Cardiac septum (tissue), 1 donor: ENCODE data around the gene PCDHGB7. TPM values are rescaled to one million over a fixed set of nuclear protein-coding genes. Genes with fewer than 3 reads are reported as not detected.
"Not testable (repeated sequence)": the region's sequence is repeated elsewhere in the genome, so short reads cannot be mapped to it uniquely, and the experiment has no call there.

ENCODE experiments used
- DNase-seq: peaks from one replicate; pipeline ENCODE4 v3.0.0-alpha.2; 2020; ENCODE audit warnings: low spot score
- intact Hi-C: fragments of 100-400 bp; cut with DNase I; formaldehyde crosslinking; loops from one replicate; pipeline ENCODE4 v1.14.0; 2022
- total RNA-seq: library from RNA; stranded (reverse); fragmentation: NEBNext Ultra II Directional; extraction: Animal tissue kit (Norgen Biotek cat#: 25700); gene quantifications from one replicate; pipeline ENCODE4 v1.2.1, GENCODE V29; 2021
- donor health status: DM: no; HTN: no; CAD: no.

PCDHGB7 gene
- total RNA-seq, 1 donor from 2014 or later, result 16.4 TPM

- intact Hi-C loops, result no loop called here
- no peak for DNase-seq
Measured at GRCh38 chr5:141393267-141393666, 24.2 kb upstream of the PCDHGB7 start.

GRCh38 chr5:141394401-141395187, 22.9 kb upstream of the PCDHGB7 start:
- intact Hi-C loops, DNase-seq: not testable (repeated sequence)

DNA sequence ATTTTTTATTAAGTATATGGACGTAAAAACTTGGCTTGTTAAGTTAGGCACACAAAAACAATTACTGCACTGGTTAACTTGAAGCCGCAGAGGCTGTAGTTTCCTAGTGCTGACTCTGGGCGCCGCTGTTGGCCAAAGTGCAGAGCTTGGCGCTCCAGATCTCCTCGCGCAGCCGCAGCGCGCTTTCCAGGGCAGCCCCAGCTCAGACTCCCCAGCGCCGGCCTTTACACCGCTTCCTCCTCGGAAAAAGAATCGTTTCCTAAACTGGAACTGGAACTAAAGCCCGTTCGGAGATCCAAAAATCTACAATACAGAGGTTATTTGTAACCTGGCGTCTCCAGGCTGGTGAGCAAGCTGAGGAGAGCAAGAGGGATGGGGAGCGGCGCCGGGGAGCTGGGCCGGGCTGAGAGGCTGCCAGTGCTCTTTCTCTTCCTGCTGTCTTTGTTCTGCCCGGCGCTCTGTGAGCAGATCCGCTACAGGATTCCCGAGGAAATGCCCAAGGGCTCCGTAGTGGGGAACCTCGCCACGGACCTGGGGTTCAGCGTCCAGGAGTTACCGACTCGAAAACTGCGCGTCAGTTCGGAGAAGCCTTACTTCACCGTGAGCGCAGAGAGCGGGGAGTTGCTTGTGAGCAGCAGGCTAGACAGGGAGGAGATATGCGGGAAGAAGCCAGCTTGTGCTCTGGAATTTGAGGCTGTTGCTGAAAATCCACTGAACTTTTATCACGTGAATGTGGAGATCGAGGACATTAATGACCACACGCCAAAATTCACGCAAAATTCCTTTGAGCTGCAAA, 19.5 kb upstream of the PCDHGB7 start, which contains the start of gene PCDHGB5:
PCDHGB5 (plus strand) TSS at position 192 of the 796 bp plus-strand sequence; CDS start at position 373, 181 bp downstream.
- DNase-seq, intact Hi-C loops: not testable (repeated sequence)

DNA sequence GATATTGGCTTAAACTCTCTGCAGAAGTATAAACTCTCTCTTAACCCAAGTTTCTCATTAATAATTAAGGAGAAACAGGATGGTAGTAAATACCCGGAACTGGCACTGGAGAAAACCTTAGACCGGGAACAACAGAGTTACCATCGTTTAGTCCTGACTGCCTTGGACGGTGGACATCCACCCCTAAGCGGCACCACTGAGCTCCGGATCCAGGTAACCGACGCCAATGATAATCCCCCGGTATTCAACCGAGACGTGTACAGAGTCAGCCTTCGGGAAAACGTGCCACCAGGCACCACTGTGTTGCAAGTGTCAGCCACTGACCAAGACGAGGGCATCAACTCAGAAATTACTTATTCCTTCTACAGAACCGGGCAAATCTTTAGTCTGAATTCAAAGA, 18.9 kb upstream of the PCDHGB7 start:
- intact Hi-C loops, result no loop called here
- DNase-seq, result peak; percentile 5

- DNase-seq, result peak; percentile 46
- intact Hi-C loops, result loop anchor here (5.0 kb wide), 1 partner anchor 42 kb away; the partner anchor contains the start of genes PCDHGA4 and PCDHGB2
Measured at GRCh38 chr5:141399555-141400258, 17.8 kb upstream of the PCDHGB7 start.

GRCh38 chr5:141402553-141403243, 14.8 kb upstream of the PCDHGB7 start, which contains the start of gene PCDHGA9:
PCDHGA9 (plus strand) TSS chr5:141402778; CDS start chr5:141402953, 175 bp downstream.
- no peak for DNase-seq
- intact Hi-C loops, result loop anchor here (5.0 kb wide), 1 partner anchor 45 kb away; the partner anchor contains the start of genes PCDHGA4 and PCDHGB2

DNA sequence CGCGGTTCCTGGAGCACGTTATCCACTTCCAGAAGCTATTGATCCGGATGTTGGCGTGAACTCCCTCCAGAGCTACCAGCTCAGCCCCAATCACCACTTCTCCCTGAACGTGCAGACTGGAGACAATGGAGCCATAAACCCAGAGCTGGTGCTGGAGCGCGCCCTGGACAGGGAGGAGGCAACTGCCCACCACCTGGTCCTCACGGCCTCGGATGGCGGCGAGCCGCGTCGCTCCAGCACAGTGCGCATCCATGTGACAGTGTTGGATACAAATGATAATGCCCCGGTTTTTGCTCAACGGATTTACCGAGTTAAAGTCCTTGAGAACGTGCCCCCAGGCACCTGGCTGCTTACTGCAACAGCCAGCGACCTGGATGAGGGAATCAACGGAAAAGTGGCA, 14.1 kb upstream of the PCDHGB7 start:
- no peak for DNase-seq
- intact Hi-C loops, result loop anchor here (5.0 kb wide), 1 partner anchor 46 kb away; the partner anchor contains the start of genes PCDHGA4 and PCDHGB2

DNA sequence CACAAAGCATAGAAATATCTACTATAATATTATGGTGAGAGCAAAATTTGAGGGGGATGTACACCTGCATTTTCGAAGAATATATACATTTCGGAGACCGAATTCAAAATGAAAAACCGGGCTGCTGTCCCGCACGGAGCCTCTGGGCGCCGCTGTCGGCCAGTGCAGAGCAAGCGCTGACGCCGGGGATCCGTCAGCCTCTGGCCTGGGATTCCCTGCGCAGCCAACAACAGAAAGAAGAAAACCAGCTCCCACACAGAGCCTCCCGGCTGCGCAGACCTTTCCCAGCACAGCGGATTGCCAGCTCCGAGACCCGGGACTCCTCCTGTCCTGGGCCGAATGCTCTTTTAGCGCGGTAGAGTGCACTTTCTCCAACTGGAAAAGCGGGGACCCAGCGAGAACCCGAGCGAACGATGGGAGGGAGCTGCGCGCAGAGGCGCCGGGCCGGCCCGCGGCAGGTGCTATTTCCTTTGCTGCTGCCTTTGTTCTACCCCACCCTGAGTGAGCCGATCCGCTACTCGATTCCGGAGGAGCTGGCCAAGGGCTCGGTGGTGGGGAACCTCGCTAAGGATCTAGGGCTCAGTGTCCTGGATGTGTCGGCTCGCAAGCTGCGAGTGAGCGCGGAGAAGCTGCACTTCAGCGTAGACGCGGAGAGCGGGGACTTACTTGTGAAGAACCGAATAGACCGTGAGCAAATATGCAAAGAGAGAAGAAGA, 9.5 kb upstream of the PCDHGB7 start, which contains the start of gene PCDHGB6:
PCDHGB6 (plus strand) TSS at position 232 of the 716 bp plus-strand sequence; CDS start at position 414, 182 bp downstream.
- peak; percentile 71 for DNase-seq

GRCh38 chr5:141409598-141410306, 7.7 kb upstream of the PCDHGB7 start:
- intact Hi-C loops, result no loop called here
- DNase-seq, result no peak

More for the DNA sequence above, 9.5 kb upstream of the PCDHGB7 start, which contains the start of gene PCDHGB6:
- intact Hi-C loops, result not testable (repeated sequence)

- DNase-seq, result no peak
- intact Hi-C loops, result no loop called here
Measured at GRCh38 chr5:141411575-141411974, 5.9 kb upstream of the PCDHGB7 start.

DNA sequence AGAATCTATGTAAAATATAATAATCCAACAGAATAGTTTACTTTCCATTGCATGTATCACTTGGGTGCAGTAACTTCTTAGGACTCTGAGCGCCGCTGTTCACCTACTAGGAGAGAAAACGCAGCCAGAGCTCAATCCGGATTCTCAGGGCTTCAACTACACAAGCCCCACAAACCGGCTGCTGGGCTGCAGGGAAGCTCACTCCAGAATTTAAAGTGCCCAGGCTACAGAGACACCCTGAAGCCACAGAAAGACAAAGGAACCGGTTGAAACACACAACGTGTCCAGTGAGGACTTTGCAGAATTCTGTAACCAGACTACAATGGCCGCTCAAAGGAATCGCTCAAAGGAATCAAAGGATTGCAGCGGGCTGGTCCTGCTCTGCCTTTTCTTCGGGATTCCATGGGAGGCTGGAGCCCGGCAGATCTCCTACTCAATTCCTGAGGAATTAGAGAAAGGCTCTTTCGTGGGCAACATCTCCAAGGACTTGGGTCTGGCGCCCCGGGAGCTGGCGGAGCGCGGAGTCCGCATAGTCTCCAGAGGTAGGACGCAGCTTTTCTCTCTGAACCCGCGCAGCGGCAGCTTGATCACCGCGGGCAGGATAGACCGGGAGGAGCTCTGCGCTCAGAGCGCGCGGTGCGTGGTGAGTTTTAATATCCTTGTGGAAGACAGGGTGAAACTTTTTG, 4.5 kb upstream of the PCDHGB7 start, which contains the start of gene PCDHGA10:
PCDHGA10 (plus strand) TSS at position 134 of the 686 bp plus-strand sequence; CDS start at position 323, 189 bp downstream.
- DNase-seq, result no peak
- intact Hi-C loops, result no loop called here

DNA sequence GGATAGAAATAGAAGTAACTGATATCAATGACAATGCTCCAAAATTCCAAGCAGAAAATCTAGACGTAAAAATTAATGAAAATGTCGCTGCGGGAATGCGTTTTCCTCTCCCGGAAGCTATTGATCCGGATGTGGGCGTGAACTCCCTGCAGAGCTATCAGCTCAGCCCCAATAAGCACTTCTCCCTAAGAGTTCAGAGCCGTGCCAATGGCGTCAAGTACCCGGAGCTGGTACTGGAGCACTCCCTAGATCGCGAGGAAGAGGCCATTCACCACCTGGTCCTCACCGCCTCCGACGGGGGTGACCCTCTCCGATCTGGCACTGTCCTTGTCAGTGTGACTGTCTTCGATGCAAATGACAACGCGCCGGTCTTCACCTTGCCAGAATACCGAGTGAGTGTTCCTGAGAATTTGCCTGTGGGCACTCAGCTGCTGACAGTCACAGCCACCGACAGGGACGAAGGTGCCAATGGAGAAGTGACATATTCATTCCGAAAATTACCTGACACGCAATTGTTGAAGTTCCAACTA, 3.9 kb upstream of the PCDHGB7 start:
- intact Hi-C loops, result loop anchor here (2.0 kb wide), 1 partner anchor 145 kb away; no protein-coding TSS in a partner anchor
- DNase-seq, result no peak

DNA sequence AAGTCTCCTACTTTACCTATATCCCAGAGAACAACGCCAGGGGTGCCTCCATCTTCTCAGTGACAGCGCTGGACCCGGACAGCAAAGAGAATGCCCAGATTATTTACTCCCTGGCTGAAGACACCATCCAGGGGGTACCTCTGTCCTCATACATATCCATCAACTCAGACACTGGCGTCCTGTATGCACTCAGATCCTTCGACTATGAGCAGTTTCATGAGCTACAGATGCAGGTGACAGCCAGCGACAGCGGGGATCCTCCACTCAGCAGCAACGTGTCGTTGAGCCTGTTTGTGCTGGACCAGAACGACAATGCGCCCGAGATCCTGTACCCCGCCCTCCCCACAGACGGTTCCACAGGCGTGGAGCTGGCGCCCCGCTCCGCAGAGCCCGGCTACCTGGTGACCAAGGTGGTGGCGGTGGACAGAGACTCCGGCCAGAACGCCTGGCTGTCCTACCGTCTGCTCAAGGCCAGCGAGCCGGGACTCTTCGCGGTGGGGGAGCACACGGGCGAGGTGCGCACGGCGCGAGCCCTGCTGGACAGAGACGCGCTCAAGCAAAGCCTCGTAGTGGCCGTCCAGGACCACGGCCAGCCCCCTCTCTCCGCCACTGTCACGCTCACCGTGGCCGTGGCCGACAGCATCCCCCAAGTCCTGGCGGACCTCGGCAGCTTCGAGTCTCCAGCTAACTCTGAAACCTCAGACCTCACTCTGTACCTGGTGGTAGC, 2.8 kb upstream of the PCDHGB7 start:
- not testable (repeated sequence) for DNase-seq
- intact Hi-C loops, result loop anchor here (2.0 kb wide), 1 partner anchor 144 kb away; no protein-coding TSS in a partner anchor

- DNase-seq, result not testable (repeated sequence)
- intact Hi-C loops, result loop anchor here (2.0 kb wide), 1 partner anchor 144 kb away; no protein-coding TSS in a partner anchor
Measured at GRCh38 chr5:141415275-141415618, 2.2 kb upstream of the PCDHGB7 start.

DNA sequence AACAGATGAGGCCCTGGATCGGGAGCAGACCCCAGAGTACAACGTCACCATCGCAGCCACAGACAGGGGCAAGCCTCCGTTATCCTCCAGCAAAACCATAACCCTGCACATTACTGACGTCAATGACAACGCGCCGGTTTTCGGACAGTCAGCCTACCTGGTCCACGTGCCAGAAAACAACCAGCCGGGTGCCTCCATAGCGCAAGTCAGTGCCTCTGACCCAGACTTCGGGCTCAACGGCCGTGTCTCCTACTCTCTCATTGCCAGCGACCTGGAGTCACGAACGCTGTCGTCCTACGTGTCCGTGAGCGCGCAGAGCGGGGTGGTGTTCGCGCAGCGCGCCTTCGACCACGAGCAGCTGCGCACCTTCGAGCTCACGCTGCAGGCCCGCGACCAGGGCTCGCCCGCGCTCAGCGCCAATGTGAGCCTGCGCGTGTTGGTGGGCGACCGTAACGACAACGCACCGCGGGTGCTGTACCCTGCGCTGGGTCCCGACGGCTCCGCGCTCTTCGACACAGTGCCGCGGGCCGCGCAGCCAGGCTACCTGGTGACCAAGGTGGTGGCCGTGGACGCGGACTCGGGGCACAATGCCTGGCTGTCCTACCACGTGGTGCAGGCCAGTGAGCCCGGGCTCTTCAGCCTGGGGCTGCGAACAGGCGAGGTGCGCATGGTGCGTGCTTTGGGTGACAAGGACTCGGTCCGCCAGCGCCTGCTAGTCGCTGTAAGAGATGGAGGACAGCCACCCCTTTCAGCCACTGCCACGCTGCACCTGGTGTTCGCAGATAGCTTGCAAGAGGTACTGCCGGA, 1.8 kb downstream of the PCDHGB7 start:
- intact Hi-C loops, result no loop called here

More for the DNA sequence above, 1.8 kb downstream of the PCDHGB7 start:
- no peak for DNase-seq
